Vagina (tissue), 2 donors: ENCODE data around the gene PEMT. TPM values are rescaled to one million over a fixed set of nuclear protein-coding genes. Genes with fewer than 3 reads are reported as not detected.

ENCODE experiments used
- DNase-seq, 2 donors: peaks; one replicate each; pipeline ENCODE4 v3.0.0-alpha.2; 2017; ENCODE audit errors: extremely low spot score in 2 of 2
- H3K27ac ChIP-seq: fragments of 200-600 bp; sonication (generic); one replicate; pipeline ENCODE4 v1.5.1; 2019
- H3K27me3 ChIP-seq: fragments of 200-600 bp; sonication (generic); one replicate; pipeline ENCODE4 v1.5.1; 2019
- H3K36me3 ChIP-seq, 2 donors: fragments of 200-600 bp; sonication (generic); one replicate each; pipeline ENCODE4 v1.5.1; 2017 to 2019
- H3K4me1 ChIP-seq: fragments of 200-600 bp; sonication (generic); one replicate; pipeline ENCODE4 v1.5.1; 2019
- H3K4me3 ChIP-seq, 2 donors: fragments of 200-600 bp; sonication (generic); 1 replicate in 1 of 2; 2 replicates in 1 of 2; pipeline ENCODE4 v1.5.1; 2016 to 2019
- H3K9me3 ChIP-seq: fragments of 200-600 bp; sonication (generic); one replicate; pipeline ENCODE4 v1.5.1; 2019
- POLR2A ChIP-seq, 2 donors: fragments of 450-650 bp; IDR thresholded peaks; one replicate each; pipeline ENCODE4 v1.6.1; 2017; ENCODE audit warnings: antibody characterized with exemption in 2 of 2, mild to moderate bottlenecking in 2 of 2, moderate library complexity in 2 of 2
- POLR2AphosphoS5 ChIP-seq, 2 donors: sonication (generic); formaldehyde crosslinking; IDR thresholded peaks; one replicate each; pipeline ENCODE4 v1.9.0; 2017; ENCODE audit warnings: antibody characterized with exemption in 2 of 2, mild to moderate bottlenecking in 2 of 2, low read depth in 1 of 2; ENCODE audit not compliant: insufficient read depth in 1 of 2
- intact Hi-C: fragments of 100-400 bp; cut with DNase I; formaldehyde crosslinking; loops from one replicate; pipeline ENCODE4 v1.15.1; 2023
- total RNA-seq: library from RNA; depleted of rRNA; stranded (reverse); fragments of >200 nt; gene quantifications from one replicate; pipeline ENCODE4 v1.2.3, GENCODE V29; 2016
- TF ChIP-seq, protein P1 (sequence below), 3 experiments: fragments of 450-650 bp in 2 of 3; fragments of 200-600 bp in 1 of 3; sonication (generic) in 1 of 3; IDR thresholded peaks; one replicate each; pipeline ENCODE4 v1.5.1; 2017 to 2019; ENCODE audit warnings: antibody characterized with exemption in 3 of 3, mild to moderate bottlenecking in 2 of 3, moderate library complexity in 2 of 3

Gene PEMT
- total RNA-seq, 1 donor from 2014 or later = 37.3 TPM

DNA sequence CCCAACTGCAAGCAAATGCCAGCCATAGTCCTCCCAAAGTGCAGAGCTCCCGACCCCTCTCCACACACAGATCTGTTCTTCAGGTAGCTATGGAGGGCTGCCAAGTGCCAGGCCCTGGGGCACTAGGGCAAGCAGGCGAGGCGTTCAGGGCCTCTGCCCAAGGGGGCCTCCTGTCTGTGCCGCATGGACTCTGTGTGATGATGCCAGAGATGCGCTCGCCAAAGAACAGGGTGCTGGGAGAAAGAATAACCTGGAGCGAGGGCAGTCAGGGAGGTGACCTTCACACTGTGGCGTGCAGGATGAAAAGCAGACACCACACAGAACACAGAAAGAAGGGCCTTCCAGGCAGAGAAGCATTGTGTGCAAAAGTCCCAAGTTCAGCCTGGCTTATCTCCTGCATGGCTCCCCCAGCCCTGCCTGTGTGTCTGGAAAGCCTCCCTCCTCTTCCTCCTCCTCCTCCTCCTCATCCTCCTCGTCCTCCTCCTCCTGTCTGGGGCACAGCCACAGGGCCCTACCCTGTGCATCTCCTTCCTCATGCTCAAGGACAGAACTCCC lies 44.2 kb downstream of the PEMT start:
- Histone ChIP-seq H3K9me3 (no peaks in the 10 kb centered on the region), H3K4me1 (peaks cover 21% of the 10 kb centered on the region), H3K27ac (no peak overlapping the region), H3K27me3 (no peaks in the 10 kb centered on the region), H3K36me3 (no peaks in the 10 kb centered on the region), H3K4me3 (no peak overlapping the region)
- TF ChIP-seq POLR2A (IDR thresholded peaks at IDR 0.05) (no peak), POLR2AphosphoS5 (IDR thresholded peaks at IDR 0.05; ENCODE audit: insufficient read depth in 1 of 2, low read depth in 1 of 2) (no peak)
- TF ChIP-seq, protein P1, sequence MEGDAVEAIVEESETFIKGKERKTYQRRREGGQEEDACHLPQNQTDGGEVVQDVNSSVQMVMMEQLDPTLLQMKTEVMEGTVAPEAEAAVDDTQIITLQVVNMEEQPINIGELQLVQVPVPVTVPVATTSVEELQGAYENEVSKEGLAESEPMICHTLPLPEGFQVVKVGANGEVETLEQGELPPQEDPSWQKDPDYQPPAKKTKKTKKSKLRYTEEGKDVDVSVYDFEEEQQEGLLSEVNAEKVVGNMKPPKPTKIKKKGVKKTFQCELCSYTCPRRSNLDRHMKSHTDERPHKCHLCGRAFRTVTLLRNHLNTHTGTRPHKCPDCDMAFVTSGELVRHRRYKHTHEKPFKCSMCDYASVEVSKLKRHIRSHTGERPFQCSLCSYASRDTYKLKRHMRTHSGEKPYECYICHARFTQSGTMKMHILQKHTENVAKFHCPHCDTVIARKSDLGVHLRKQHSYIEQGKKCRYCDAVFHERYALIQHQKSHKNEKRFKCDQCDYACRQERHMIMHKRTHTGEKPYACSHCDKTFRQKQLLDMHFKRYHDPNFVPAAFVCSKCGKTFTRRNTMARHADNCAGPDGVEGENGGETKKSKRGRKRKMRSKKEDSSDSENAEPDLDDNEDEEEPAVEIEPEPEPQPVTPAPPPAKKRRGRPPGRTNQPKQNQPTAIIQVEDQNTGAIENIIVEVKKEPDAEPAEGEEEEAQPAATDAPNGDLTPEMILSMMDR (IDR thresholded peaks at IDR 0.05) = no peak
- intact Hi-C loops = no loop called here
- DNase-seq = no peak

DNA sequence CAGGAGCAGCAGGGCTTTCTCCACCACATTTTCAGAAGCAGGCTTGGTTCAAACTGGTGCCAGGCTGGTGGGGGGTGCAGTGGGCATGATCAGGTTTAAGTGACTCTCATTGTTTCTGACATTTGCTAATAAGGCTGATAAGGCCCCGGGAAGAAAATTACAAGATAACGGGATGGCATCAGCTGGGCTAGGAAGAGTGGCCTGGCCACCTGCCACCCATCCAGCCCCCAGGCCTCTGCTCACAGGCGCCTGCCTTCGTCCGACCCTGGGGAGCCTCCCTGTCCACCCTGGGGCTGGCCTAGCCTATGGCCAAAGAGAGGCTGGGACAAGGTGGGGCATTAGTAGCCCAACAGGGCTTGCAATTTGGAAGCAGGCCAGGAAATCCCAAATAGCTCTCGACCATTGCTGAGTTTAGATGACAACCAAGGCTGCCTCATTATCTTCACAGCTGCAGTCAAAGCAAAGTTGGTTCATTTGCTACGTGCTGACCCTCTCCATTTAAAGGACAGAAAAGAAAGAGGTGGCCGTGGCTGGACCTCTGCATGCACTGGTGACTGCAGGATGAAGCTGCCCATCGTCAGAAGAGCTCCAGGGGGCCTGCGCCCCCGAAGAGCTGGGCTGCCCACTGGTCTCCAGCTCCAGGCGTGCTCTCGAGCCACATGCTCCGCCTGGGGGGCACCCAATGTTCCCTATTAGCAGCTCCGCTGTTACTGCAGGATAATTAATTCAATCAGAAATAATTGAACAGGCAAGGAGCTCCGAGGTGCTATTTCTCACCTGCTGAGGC lies 44.9 kb downstream of the PEMT start:
- Histone ChIP-seq H3K27ac (no peak overlapping the region), H3K36me3 (no peaks in the 10 kb centered on the region), H3K4me3 (no peak overlapping the region), H3K4me1 (peaks cover 19% of the 10 kb centered on the region), H3K27me3 (no peaks in the 10 kb centered on the region), H3K9me3 (no peaks in the 10 kb centered on the region)
- intact Hi-C loops = no loop called here
- TF ChIP-seq POLR2A (IDR thresholded peaks at IDR 0.05) = no peak
- TF ChIP-seq POLR2AphosphoS5 (IDR thresholded peaks at IDR 0.05; ENCODE audit: insufficient read depth in 1 of 2, low read depth in 1 of 2) = no peak
- TF ChIP-seq, protein P1 (IDR thresholded peaks at IDR 0.05) = no peak
- DNase-seq = no peak

DNA sequence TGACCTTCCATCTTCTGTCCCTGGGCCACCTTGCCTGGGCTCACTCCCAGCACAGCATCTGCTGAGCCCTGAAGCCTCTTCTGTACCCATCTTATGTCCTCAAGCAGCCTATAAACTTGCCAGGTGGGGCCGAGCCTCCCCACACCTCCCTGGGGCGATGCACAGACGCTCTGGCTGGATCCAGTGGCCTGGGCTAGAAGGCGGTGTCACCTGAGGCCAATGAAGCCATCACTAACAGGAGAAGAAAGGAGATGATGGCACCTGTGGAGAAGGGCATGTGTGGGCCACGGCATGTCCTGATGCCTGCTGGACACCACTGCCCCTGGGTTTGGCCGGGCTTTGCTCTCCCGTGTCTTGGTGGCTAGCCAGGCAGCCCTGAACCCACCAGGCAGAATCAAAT lies 45.5 kb downstream of the PEMT start:
- H3K27ac ChIP-seq = no peak overlapping the region
- H3K4me1 ChIP-seq = peaks cover 13% of the 10 kb centered on the region
- no peaks in the 10 kb centered on the region for H3K9me3 ChIP-seq
- H3K27me3 ChIP-seq = no peaks in the 10 kb centered on the region
- no peak for TF ChIP-seq POLR2AphosphoS5 (IDR thresholded peaks at IDR 0.05; ENCODE audit: insufficient read depth in 1 of 2, low read depth in 1 of 2)
- TF ChIP-seq POLR2A (IDR thresholded peaks at IDR 0.05) = no peak
- TF ChIP-seq, protein P1 (IDR thresholded peaks at IDR 0.05) = no peak
- H3K36me3 ChIP-seq = no peaks in the 10 kb centered on the region
- DNase-seq = no peak
- no peak overlapping the region for H3K4me3 ChIP-seq
- intact Hi-C loops = no loop called here

DNA sequence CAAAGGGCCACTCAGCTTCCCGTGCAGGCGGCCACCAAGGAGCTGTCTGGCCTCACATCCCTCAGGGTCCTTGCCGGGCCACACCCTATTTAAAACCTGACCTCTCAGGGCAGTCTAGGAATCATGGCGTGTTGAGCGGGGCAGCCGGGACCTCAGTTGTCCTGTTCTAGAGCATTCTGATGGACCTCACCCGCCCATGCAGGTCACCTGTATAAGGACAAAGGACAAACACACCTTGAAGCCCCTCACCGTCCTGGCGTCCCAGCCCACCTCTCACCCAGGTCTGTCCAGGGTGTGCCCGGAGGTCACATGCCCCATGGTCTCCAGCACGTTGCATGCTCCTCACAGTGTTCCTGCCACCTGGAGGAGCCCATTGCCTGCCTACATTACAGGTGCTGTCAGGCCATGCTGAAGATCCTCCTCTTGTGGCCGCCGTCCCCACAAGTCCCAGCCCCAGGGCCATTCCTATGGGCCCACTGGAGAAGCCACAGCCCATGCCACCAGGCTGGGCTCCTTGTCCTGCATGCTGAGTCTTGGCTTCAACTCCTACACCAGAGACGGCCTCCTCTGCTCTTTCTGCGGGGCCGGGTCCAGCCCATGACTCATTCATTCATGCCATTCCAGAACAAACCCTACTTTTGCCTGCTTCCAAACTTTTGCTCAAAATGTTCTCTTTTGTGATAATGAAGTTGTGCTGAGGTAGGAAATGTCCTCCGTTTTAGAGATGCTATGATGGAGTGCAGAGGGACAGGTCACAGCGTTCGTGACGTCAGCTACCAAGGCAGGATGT lies 46.3 kb downstream of the PEMT start:
- Histone ChIP-seq H3K4me3 (no peak overlapping the region), H3K27ac (no peak overlapping the region), H3K4me1 (peaks cover 13% of the 10 kb centered on the region), H3K9me3 (no peaks in the 10 kb centered on the region), H3K27me3 (no peaks in the 10 kb centered on the region), H3K36me3 (no peaks in the 10 kb centered on the region)
- intact Hi-C loops = no loop called here
- TF ChIP-seq POLR2AphosphoS5 (IDR thresholded peaks at IDR 0.05; ENCODE audit: insufficient read depth in 1 of 2, low read depth in 1 of 2) = no peak
- no peak for DNase-seq

DNA sequence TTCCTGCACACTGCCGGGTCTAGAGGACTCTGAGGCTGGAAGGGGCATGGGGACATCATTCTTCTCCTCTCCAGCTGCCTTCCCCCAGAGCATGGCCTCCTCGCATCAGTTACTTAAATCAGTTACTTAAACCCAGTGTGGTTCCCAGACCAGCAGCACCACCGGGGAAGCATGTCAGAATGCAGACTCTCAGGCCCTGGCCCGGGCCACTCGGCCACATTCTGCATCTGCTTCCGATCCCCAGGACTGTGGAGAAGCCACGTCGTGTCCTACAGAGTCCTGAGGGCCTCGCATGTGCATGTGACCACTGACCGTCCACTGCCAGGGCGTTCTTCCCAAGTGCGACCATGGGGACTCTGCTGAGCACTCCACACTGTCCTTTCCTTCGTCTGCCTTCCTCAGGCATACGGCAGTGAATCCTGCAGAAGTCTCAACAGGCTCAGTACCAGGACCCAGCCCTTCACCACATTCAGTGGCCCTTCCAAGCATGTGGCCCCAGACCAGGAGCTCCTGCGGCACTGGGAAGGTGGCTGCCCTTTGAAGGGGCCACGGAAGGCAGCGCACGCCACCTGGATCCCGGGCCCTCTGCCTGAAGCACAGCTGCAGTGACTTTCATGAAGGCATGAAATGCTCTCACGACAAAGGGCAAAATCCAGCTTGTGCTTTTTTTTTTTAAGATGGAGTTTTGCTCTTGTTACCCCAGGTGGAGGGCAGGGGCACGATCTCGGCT lies 48.4 kb downstream of the PEMT start:
- DNase-seq = no peak
- no peak for TF ChIP-seq POLR2A (IDR thresholded peaks at IDR 0.05)
- TF ChIP-seq, protein P1 (IDR thresholded peaks at IDR 0.05) = no peak
- no peak for TF ChIP-seq POLR2AphosphoS5 (IDR thresholded peaks at IDR 0.05; ENCODE audit: insufficient read depth in 1 of 2, low read depth in 1 of 2)

More for the DNA sequence above, 48.4 kb downstream of the PEMT start:
- intact Hi-C loops = no loop called here
- Histone ChIP-seq H3K9me3 (no peaks in the 10 kb centered on the region), H3K27me3 (no peaks in the 10 kb centered on the region), H3K4me1 (peaks cover 19% of the 10 kb centered on the region), H3K27ac (no peak overlapping the region), H3K4me3 (no peak overlapping the region), H3K36me3 (no peaks in the 10 kb centered on the region)
